Activated CD8-positive, alpha-beta memory T cell treated with anti-CD3 and anti-CD28 coated beads, Interleukin-2, amount 50 U/mL, for 24 hours (primary cell): ENCODE results near the gene QKI.
"Not testable (repeated sequence)": the region's sequence is repeated elsewhere in the genome, so short reads cannot be mapped to it uniquely, and the experiment has no call there.

Experiments used
- DNase-seq: peaks from one replicate; pipeline ENCODE4 v3.0.0-alpha.2; 2020; ENCODE audit errors: extremely low read depth

Gene QKI

DNA sequence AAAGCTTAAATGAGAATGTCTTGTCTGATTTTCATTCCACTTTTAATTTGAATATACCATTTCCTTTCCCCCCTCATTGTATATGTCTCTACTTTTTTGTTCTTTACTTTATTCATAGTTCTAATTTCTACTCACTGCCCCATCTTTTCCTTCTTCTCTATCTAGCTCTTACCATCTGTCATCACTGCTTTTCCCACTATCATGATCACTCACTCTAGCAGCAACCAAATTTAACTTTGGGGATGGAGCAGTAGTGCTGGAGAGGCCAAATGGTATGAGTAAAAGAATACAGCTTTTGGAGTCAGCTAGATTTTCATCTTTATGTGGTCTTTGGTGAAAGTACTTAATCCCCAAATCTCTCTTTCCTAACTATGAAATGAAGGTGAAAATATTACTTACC lies 25.5 kb downstream of the QKI start:
- DNase-seq: no peak

DNA sequence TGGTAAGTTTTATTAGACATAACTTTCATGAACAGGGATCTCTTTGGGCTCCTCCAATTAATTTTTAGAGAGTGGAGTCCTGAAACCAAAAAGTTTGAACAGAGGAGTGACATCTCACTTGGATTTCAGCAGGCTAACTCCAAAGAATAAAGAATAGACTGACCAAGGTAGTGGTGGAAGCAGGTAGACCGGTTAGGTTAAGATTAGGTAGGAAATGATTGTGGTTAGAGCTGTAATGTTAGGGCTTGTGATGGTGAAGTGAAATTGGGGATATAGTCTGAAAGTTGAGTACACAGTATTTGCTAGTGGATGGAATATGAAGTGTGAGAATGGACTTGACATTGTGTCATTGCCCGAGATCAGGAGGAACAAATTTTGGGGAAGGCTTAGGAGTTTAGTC lies 27.8 kb downstream of the QKI start:
- no peak for DNase-seq

DNA sequence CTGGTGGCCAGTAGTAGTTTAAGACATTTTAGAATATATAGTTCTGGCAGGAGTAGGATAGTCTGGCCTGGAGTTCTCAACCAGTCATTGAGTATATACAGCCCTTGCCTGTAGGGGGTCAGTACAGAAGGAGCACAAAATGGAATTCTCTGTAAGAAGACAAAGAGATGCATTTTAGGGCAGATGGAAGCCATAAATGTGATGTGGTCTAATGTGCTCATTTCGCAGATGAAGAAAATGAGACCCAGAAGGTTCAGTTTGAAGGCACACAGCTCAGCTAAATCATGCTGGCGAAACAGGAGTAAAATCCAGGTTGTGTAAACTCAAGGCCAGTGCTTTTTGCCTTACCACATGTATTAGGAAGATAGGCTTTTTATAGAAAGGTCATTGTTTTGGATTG lies 29.6 kb downstream of the QKI start:
- DNase-seq: no peak

DNA sequence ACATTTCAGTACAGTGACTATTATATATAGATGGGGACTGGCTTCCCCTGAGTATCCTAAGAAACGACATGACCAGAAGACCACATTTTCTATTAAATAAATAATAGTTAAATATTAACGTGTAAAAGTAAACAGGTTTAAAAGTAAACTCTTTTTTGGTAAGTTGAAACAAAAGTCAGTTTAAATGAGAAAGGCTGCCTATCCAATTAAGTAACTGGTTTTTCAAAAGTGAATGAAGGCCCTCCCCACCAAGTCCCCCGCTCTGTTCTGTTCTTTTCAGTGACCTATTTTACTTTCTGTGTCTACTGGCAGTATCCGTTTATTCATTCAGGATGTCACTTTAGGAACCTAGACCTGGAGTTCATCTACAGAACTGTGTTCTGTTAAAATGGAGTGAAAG lies 32.0 kb downstream of the QKI start:
- no peak for DNase-seq

DNA sequence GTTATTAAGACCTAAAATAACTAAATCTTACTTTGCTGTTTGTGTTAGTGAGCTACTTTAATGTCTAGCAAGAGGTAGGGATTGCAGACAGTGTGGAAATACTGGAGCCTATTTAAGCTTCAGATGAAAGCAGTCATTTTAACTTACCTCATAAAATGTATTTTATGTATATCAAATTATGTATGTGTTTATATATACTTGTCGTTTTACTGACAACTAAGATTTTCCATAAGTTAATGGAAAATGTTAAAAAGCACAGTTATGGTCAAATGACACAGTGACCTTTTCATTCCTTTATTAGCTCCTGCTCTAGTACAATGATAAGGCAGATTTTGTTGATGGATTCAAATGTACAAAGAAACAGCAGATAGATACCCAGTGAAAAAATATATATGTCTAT lies 34.6 kb downstream of the QKI start:
- DNase-seq: no peak

DNA sequence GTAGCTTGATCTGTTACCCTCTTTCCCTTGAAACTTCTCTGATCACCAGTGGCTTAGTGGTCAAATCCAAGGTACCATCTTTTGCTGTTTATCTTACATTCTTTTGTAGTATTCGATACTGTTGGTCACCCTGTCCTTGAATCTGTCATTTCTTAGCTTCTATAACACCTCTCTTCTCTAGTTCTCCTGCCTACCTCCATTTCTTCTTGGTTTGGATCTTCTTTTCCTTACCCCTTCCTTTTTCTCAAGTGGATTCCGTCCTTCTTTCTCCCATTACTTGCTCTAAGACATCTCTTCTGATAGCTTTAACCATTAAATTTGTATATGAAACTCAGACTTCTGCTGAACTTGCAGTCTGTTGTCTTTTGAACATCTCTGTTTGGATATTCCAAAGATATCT lies 39.9 kb downstream of the QKI start:
- no peak for DNase-seq

DNA sequence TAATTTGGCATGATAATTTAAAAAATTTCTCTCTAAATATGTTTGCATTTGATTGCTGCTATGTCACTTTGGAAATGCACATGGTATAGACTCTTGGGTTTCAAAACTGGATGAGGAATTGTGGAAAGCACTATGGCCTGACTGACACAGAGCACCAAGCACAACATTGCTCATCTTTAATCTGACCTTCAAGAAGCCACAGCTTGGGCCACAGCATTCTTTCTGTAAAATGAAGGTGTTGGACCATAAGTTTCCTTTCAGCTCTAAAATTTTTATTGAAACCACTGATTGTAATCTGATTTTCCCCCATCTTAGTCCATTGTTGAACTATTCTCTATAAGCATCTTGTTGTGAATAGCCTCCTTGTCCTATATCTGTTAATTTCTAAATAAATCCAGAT lies 41.0 kb downstream of the QKI start:
- no peak for DNase-seq

DNA sequence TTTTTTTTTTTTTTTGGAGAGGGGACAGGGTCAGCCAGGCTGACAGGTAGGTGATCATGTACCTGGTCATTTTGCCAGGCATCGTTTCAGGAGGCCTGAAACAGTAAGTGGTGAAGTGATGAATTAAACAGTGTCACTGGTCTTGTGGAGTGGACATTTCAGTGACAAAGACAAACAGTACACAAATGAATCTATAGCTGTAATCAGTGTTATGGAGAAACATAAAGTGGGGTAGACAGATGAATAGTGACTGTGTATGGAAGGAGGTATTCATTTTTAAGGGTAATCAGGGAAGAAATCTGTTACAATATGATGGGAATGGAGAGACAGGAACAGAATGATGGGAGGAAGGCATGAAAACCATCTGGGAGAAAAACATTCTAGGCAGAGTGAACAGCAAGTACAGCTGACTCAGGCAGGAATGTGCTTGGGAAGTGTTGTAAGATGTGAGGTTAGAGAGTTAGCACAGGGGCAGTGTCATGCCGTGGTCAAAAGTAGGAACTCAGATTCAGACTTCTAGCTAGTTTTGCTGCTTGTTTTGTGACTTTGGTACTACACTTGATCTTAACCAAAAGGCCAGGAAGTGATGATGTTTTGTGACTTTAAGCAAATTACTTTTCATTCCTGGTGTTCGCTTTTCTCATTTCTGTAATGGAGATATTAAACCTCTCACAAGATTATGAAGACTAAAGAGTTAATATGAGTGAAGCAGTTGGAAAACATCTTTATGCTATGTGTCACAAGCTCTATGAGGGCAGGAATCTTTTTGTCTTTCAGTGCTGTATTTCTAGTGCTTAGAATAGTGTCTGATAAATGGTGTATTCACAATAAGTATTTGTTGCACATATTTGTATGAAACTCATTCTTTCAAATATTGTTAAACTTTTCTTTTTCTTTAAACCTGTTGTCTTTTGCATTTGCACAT lies 43.4 kb downstream of the QKI start:
- DNase-seq: no peak

DNA sequence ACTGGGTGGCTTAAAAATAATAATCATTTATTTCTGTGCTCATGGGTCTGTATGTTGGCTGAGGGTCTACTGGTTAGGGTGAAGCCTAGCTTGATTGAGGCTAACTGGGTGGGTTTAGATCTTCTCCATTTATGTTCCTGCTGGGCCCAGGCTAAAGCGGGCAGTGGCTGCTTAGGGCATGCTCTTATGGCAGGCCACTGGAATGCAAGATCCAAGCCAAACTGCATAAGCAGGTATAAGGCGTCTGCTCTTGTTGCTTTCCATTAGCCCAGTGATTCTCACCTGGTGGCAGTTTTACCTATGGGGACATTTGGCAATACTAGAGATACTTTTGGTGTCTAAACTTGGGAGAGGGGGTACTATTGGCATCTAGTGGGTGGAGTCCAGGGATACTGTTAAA lies 44.5 kb downstream of the QKI start:
- DNase-seq: no peak

DNA sequence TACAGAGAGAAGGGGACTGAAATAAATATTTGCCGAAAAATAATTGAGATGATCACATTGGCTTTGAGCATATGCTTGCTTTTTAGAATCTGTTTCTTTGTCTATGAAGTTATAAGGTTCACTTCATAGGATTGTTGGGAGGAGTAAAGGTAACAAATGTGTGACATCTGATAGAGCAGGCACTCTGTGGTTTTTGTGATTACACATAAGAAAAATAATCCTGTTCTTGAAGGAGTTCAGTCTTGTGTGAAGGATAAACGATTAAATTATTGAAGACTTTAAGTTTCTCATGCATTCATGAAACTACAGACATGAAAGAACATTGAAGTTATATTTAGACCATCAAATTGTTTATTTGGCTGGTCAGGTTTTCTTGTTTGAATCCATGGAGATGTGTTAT lies 45.0 kb downstream of the QKI start:
- no peak for DNase-seq

DNA sequence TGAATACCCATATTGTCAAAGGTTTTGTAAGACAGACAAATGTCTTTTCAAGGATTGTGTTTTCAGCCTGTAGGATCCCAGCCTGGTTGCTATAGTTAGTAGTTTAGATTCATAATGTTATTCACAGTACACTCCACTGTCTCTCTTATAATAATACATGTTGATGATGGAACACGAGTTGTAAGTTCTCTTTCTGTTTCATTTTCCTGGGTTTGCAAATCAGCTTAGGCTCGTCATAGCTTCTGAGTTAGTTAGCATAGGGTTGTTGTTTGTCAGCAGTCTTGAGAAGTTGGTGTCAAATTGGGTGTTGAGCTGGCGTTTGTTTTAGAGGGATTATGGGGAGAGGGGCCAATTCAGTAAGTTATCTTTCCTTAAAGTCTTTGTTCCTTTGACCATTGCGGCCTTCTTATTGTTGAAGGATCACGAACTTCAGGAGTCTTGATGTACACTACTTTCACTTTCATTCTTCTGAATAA lies 45.8 kb downstream of the QKI start:
- DNase-seq: no peak

DNA sequence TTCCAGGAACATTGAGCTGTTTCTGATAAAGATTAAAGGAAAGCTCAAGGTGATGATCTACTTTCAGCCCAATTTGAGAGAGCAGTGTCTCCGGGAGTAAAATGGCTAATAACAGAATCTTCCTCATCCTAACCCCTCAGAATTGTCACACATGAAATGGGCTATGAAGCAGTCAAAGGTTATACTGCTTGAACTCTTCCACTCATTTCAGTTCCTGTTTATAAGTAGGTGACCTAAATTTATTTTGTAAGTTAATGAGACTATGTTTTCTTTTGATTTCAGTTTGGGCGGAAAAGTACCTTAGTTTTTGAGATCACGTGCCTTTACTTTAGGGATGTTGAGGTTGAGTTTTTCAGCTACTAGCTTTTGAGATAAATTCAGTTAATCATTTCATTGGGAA lies 47.2 kb downstream of the QKI start:
- no peak for DNase-seq

DNA sequence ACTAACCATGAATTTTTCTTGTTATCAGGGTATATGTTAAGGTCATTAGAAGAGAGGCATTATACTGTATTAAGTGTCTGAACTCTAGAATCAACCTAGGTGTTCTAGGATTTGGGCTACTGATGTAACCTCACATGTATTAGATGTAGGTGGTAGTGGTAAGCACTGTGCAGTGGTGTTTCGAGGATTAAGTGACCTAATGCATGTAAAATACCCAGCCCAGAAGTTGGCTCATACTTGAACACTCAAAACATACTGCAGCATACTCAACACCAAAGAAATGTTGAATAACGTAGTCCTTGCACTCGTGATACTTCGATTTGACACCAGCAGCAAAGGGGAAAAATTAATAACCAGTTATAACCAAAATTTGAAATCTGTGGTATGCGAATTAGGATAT lies 48.7 kb downstream of the QKI start:
- no peak for DNase-seq

DNA sequence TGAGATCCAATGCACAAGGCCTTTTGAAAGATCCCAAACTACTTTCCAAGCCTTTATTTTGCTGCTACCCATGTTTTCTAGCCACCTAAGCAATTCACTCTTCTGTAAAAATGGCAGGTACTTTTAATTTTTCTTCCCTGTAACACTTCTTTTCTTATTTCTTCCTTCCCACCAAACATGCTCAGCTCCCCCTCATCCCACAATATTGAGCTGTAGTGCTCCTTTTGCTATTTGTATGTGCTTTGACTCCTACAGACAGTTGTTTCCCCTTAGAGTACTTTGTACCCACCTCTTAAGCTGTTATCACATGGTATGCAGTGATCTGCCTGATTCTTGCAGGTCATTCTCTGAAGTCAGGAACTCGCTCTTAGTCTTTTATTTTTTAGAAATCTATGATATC lies 49.3 kb downstream of the QKI start:
- DNase-seq: no peak

DNA sequence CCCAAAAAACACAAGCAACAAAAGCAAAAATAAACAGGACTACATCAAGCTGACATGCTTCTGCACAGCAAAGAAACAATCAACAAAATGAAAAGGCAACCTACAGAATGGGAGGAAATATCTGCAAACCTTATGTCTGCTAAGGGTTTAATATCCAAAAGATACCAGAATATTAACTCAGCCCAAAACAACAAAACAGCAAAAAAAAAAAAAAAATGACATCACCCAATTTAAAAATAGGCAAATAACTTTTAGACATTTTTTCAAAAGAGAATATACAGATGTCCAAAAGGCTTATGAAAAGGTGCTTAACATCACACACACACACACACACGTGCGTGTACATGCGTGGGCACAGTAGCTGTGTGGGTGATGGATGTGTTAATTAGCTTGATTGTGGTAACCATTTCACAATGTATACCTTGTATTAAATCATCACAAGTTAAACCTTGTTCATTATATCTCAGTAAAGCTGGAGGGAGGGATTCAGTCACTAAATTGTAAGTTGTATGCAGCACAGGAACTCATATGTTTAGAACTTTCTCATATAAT lies 52.4 kb downstream of the QKI start:
- no peak for DNase-seq

DNA sequence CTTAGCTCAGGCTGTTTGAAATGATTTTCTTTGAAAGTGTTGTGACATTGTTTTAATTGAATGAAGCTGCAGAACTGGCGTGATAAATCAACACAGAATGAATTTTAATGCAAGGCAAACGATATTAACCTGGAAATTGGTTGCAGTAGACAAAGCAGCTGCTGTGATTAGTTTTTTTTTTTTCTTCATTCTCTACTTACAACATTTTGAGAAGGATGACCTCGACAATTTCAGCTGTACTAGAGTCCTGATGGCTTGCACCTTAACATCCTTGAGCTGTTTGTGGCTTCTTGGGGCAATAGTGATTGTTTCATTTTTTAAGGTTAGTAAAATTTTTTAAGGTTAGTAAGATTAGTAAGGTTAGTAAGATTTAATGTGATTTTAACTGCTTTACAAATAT lies 54.2 kb downstream of the QKI start:
- no peak for DNase-seq

DNA sequence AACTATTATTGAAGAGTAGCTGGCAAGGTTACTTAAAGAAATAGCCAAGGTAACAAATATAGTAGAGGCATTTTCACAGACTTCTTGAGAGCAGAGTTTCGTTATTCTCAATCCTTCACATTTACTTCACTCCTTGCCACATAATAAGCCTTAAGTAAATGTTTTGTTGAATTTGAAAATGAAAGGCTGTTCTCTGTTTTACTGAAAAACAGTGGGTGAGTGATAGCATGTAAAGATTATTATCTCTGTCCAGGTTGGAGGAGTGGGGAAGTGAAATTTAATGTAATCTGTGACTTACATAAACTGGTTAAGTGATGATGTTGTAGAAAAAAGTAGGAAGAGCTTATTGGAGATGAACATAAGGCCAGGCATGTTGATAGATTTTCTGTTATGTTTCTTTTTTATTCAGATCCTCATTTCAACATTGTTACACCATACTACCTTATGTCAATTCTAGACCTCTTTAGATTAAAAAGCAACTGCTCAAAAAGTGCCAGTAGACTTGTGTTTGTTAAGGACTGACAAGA lies 55.0 kb downstream of the QKI start:
- DNase-seq: no peak

DNA sequence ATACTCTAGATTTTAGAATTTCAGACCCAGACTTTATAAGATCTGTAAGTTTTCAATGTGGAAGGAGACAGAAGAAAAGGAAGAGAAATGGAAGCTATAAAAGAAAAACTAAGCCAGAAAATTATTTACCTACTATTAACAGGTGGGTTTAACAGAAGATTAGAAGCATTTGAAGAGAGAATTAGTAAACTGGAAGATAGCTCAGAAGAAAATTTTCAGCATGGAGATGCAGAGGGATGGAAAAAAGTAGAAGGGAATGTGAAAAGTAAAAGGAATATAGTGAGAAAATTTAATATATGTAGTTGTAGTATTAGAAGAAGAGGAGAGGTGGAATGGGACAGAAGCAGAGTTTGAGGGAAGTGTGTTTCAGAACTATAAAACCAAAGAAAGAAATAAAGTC lies 56.1 kb downstream of the QKI start:
- no peak for DNase-seq

DNA sequence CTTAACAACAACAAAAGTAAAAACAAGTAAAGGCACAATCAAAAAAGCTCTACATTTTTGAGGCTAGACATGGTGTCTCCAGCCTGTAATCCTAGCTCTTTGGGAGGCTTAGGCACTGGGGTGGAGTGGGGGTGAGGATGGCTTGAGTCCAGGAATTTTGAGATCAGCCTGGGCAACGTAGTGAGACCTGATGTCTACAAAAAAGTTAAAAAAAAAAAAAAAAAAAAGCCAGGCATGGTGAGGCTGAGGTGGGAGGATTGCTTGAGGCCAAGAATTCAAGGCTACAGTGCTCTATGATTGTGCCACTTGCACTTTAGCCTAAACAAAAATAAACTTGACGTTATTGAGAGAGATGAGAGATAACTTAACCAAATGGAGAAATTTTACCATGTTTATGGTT lies 60.1 kb downstream of the QKI start:
- no peak for DNase-seq

DNA sequence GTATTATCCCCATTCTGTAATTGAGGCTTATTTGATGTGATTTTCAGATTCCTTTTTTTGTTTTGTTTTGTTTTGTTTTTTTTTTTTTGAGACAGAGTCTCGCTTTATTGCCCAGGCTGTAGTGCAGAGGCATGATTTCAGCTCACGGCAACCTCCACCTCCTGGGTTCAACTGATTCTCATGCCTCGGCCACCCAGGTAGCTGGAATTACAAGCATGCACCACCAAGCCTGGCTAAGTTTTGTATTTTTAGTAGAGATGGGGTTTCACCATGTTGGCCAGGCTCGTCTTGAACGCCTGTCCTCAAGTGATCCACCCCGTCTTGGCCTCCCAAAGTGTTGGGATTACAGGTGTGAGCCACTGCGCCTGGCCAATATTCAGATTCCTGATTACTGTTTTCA lies 62.4 kb downstream of the QKI start:
- not testable (repeated sequence) for DNase-seq

DNA sequence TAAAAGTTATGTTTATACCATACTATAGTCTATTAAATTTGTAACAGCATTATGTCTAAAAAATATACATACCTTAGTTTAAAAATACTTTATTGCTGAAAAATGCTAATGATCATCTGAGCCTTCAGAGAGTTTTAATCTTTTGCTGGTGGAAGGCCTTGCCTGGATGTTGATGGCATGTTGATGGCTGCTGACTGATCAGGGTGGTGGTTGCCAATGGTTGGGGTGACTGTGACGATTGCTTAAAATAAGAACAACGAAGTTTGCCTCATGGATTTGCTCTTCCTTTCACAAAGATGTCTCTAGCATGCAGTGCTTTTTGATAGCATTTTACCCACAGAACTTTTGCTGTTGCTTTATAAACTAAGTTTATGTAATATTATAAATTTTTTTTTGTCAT lies 68.6 kb downstream of the QKI start:
- DNase-seq: no peak

DNA sequence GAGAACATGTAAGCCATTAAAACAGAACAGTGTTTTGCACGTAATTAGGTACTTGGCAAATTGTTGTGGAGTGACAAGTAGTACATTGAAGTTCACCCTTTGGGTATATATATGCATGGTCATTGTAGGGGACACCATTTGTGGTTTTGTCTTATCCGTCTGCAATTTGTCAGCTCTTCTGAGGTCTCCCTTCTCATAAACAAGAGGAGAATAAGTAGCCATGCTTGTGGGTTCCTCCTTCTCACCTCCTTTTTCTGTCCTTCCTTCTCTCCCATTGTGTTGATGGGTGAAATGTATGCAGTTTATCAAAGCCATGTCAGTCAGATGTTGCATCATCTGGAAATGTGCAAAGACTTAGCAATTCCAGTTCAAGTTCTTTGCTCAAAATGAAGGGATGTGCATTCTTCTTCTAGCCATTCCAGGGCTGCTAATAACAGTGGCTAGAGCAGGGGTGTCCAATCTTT lies 70.9 kb downstream of the QKI start:
- no peak for DNase-seq

DNA sequence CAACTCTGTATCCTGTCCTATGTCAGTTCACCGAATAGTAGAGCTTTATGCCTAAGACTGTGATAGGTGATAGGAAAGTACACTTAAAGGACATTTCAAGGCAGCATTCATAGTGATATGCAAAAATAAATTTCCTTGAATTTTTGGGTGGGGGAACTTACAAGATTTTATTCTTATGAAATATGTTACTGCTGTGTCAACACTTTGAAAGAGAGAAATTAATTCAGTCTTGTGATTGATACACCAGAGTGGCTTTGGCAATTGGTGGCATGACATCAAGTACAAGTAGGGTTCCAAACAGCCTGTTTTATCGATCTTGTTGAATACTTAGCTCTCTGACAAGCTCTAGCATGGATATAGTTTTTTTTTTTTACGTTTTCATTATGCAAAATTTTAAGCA lies 72.3 kb downstream of the QKI start:
- DNase-seq: no peak
